HG03432 (cell line): ENCODE data around the gene YTHDF2.
"Not testable (repeated sequence)": the region's sequence is repeated elsewhere in the genome, so short reads cannot be mapped to it uniquely, and the experiment has no call there.

Source experiments
- ATAC-seq: cut with Tn5 transposase; IDR thresholded peaks from one replicate; pipeline ENCODE4 v1.9.1; 2021; ENCODE audit warnings: mild to moderate bottlenecking, moderate library complexity; ENCODE audit not compliant: unreplicated experiment

YTHDF2 gene

DNA sequence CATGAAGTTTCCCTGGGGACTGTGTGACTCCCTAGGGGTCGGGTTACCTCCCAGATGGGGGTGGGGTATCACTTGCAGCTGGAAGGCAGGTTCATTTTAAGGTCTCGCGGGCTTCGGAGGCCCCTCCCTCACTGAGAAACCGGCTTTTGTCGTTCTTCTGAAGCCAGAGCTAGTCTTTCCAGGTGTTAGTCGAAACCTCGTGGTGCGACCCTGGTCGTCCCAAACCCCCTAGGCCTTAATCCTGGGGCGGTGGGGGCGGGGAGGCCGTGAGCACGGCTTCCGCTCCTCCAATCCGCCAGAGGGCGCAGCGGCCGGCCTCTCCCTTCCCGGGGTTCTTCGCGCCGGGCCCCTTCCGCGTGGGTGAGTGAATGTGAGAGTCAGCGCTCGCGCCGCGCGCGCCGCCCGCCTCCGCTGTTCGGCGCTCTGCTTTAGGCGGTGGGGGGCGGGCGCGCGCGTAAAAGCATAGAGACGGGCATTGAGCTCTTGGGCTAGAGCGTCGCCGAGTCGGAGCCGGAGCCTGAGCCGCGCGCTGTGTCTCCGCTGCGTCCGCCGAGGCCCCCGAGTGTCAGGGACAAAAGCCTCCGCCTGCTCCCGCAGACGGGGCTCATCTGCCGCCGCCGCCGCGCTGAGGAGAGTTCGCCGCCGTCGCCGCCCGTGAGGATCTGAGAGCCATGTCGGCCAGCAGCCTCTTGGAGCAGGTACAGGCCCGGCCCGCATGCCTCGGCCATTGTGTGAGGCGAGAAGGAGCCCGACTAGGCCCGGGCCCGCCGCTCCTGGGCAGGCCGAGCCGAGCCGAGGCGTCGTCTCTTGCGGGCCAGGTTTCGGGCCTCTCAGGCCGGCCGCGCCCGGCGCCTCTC is at the start of gene YTHDF2:
Gene YTHDF2 (plus strand): TSS at position 491 of the 857 bp plus-strand sequence. CDS start 181 bp downstream, at position 672.
- peak; percentile 90 for ATAC-seq

DNA sequence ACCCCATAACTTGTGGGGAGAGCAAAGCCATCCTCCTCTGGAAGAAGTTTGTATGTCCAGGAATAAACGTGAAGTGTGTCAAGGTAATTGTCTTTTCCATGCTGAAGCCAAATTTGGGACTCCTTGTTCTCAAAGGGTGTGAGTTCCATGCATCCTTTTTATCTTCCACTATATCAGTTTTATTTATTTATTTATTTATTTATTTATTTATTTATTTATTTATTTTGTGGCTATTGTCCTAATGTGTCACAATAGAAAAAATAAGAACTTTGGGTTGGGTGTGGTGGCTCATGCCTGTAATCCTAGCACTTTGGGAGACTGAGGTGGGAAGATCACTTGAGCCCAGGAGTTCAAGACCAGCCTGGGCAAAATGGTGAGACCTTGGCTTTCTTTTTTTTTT is 45.1 kb upstream of the YTHDF2 start:
- ATAC-seq = not testable (repeated sequence)

DNA sequence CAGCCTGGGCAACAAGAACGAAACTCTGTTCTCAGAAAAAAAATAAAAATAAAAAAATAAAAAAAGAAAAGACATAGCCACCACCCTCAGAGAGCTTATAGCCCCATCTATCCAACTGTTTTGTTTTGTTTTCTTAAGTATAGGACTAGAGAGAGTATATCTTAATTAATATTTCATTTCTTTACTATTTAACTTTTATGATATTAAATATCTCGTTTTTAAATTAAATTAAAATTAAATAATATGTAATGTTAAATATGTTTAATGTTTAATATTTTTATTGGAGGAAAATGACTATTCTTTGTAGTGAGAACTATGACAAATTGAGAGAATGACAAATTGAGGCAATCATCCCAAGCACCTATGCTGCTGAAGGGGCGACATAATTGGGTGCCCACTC is 33.1 kb upstream of the YTHDF2 start:
- ATAC-seq = no peak

DNA sequence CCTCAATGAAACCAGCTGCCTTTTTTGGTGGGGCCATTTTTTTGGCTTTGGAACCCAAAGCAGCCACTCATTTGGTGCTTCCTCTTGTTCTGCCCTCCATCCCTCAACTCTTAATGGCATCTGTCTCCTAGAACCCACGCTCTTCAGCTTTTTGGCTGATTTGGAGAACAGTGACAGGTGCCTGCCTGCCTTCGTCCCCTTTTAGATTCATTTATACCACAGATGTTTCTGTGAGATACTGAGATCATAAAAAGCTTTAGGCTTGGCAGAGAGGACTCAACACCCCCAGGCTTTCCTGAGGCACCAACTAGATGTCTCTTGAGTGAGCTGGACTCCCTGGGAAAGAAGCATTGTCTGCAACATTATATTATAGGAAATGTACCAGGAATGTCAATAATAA is 20.4 kb upstream of the YTHDF2 start:
- no peak for ATAC-seq

GRCh38 chr1:28718166-28718565 is 18.6 kb upstream of the YTHDF2 start:
- ATAC-seq = no peak

GRCh38 chr1:28718586-28719331 is 18.0 kb upstream of the YTHDF2 start:
- no peak for ATAC-seq

DNA sequence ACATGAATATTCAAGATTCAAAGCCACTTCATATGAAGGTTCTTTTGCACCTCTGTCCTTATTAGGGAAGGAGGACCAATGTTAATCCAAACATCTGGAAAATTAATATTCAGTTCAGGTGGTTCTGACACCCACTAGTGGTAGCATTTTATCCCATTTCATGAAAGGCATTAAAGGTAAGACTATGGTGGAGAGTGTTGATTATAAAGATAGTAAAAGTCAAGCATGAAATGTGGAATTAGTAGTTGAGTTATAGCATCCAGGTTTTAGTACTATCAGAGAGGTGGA is 17.5 kb upstream of the YTHDF2 start:
- ATAC-seq = no peak

- ATAC-seq = no peak
These were observed 16.4 kb upstream of the YTHDF2 start for GRCh38 chr1:28720376-28720775.

DNA sequence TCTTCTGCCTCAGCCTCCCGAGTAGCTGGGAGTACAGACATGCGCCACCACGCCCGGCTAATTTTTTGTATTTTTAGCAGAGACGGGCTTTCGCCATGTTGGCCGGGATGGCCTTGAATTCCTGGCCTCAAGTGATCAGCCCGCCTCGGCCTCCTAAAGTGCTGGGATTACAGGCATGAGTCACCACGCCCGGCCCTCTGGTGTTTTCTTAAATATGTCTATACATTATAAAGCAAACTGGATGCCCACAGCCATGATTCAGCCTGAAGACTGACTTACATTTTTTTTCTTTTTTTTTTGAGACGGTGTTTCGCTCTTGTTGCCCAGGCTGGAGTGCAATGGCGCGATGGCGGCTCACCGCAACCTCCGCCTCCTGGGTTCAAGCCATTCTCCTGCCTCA is 14.8 kb upstream of the YTHDF2 start:
- ATAC-seq = not testable (repeated sequence)

DNA sequence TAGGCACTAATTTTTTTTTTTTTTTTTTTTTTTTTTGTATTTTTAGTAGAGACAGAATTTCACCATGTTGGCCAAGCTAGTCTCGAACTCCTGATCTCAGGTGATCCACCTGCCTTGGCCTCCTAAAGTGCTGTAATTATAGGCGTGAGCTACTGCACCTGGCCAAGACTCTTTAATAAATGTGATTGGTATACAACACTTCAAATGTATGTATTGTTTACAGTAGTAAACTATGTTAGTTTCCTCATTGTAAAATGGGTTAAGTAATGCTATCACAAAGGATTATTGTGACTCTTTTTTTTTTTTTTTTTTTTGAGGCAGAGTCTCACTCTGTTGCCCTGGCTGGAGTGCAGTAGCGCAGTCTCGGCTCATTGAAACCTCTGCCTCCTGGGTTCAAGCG is 11.4 kb upstream of the YTHDF2 start:
- not testable (repeated sequence) for ATAC-seq

DNA sequence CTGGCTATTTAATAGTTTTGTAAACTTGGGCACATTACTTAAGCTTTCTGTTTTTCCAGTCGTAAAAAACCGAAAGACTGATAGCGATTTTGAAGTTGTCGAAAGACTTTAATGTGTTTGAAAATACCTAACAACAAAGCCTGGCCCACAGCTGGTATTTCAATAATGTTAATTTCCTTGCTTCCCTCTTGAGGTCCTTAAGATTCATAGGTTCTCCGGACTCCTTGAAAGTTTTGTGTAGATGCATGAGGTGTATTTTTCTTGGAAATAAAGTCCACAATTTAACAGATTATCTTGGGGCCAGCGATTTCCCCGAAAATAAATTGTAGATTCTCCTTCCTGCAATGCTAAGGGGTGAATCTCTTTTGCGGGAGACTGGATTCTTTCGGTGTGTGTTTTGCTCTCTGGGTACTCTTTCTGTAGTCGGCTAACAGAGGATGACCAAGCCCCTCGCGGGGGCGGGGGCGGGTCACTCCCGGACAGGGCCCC is 735 bp upstream of the YTHDF2 start:
- ATAC-seq = no peak

DNA sequence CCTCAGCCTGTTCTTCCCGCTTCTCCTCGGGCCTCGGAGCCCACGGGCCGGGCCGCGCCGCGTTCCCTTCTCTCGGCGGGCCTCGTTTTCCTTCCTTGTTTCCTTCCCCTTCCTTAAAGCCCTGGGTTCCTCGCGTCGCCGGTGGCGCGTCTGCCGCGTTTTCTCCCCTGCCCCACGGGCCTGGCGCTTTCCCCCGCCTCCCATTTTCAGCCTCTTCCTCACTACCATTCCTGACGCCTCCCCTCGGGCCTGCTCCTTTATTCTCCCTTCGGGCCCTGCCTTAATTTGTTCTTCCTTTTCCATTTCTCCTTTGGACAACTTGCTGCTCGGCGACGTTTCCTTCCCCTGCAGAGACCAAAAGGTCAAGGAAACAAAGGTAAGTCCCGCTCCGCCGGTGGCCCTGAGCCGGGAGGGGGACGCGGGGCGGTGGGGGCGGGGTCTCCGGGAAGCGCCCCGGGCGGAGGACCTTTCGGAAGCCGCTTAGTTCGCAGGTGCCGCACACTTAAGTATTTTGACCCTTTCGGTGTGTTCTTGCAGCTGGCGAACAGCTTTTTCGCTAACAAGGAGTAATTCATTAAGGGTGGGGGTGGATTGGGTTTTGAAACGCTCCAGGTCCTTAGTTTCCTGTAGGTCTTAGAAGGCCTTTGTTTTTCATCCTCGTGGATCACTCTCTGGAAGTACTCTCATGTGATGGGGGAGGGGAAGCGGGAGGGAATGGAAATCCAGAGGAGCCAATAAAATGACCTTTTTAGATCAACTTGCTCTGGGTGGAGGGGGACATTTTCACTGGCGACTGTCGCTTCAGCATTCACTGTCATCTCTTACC is 780 bp downstream of the YTHDF2 start:
- peak; percentile 1 for ATAC-seq

GRCh38 chr1:28740118-28740517 is 3.4 kb downstream of the YTHDF2 start:
- no peak for ATAC-seq

GRCh38 chr1:28744184-28744583 is 7.4 kb downstream of the YTHDF2 start:
- no peak for ATAC-seq

- no peak for ATAC-seq
These were observed 9.0 kb downstream of the YTHDF2 start for GRCh38 chr1:28745653-28746173.

DNA sequence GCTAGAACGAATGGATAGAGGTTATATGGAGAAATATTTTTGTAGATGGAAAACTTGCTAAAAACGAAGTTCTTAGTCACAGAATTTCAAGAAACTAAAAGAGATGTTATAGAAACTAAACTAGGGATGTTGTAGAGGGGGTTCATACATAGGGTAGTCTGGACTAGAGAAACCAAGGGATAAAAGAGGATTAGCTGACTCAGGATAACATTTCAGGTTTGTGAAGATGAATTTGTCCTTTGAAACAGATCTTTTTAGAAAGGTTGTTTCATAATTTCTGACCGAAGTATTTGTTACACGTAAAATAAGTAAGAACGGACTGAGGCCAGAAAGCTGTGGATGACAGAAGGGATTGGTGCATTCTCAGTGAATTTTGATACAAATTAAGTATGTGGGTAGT is 13.6 kb downstream of the YTHDF2 start:
- ATAC-seq = no peak

DNA sequence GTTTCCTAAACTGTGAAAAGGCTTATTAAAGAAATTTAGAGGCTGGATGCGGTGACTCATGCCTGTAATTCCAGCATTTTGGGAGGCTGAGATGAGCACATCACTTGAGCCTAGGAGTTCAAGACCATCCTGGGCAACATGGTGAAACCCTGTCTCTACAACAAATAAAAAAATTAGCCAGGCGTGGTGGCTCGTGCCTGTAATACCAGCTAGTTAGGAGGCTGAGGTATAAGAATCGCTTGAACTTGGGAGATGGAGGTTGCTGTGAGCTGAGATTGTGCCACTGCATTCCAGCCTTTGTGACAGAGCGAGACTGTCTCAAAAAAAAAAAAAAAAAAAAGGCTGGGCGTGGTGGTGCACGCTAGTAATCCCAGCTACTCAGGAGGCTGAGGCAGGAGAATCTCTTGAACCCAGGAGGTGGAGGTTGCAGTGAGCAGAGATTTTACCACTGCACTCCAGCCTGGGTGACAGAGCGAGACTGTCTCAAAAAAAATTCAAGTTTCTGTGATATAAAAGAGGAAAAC is 14.1 kb downstream of the YTHDF2 start:
- not testable (repeated sequence) for ATAC-seq

GRCh38 chr1:28751315-28752060 is 14.7 kb downstream of the YTHDF2 start:
- ATAC-seq = no peak

DNA sequence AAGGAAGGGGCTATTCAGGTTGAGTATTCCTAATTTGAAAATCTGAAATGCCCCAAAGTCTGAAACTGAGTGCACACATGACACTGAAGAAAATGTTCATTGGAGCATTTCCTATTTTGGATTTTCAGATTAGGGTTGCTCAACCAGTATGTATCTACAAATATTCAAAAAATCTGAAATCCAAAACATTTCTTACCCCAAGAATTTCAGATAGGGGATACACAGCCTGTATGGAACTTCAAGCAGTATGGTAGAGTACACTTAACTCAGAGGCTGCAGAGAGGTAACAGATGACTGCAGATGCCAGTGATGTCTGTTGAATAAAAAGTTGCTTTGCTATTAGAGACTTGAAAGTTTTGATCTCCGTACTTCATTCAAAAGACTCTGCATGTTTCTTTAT is 19.0 kb downstream of the YTHDF2 start:
- no peak for ATAC-seq

GRCh38 chr1:28756846-28757245 is 20.1 kb downstream of the YTHDF2 start:
- no peak for ATAC-seq
